Measurements from ENCODE around the gene FAM107B. TPM values are rescaled to one million over a fixed set of nuclear protein-coding genes. Genes with fewer than 3 reads are reported as not detected.
A peak's percentile ranks its signal among the peaks of the same experiment; 100 is the strongest.

FAM107B gene
- total and polyA plus RNA-seq, 2 of the 4 experiments (the other 2 are of a cell fraction), result 26.4 to 27.1 TPM

DNA sequence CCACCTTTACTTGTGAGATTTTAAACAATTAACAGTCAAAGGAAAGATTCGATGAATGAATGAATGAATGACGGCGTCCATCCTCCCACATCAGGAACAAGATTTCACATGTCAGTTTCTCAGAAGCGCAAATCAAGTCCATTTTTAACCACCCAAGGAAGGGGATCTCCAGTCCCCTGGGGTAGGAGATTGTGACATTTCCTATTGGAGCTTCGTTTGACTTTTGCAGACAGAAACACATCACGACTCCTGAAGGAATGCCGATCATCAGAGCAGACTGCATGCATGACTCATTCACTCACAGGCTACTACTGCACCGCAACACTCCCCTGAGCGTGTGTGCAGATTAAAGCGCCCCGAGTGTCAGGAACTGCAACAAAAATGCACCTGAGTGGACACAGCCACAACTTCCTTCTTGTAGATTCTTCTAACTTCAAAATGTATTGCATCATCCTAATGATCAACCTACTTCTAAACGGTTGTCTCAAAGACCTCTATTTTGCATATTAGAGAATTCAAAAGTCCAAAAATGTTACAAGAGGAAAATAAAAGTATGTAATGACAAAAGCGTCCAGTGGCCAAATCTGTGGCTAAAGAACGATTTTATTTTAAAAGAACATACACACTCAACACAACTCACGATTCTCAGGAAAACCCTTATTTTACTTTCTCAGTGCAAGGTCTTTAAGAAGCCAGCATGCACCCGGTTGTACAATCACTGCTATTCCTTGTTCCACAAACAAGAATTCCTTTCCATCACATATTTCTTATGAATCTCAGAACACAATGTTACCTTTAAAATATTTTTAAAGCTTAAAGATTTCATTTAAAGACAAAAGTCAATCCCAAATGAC is 172.6 kb downstream of the FAM107B start:
- Histone ChIP-seq H2BK20ac (ENCODE audit: low read depth, low read length) (peak overlapping the region; percentile 57; the same call in 1 of the 2 replicates), H3K9me3 (ENCODE audit: control insufficient read depth, insufficient read depth, low read length) (no peaks in the 10 kb centered on the region), H3K27me3 (ENCODE audit: control insufficient read depth, insufficient read depth, low read length) (no peaks in the 10 kb centered on the region), H3K4me1 (ENCODE audit: control insufficient read depth, insufficient read depth, low read length) (peaks cover 11% of the 10 kb centered on the region), H3K56ac (ENCODE audit: extremely low read depth, insufficient read depth, low read length) (peak overlapping the region; percentile 46; the same call in 1 of the 2 replicates), H4K8ac (ENCODE audit: low read depth in 2 of 2, low read length in 2 of 2) (no peak overlapping the region), H2BK120ac (ENCODE audit: low read depth, low read length) (0 out of 2 replicates have a peak overlapping the region, but pooled peaks have one; percentile 10), H3K27ac (ENCODE audit: insufficient read depth, low read length) (no peak overlapping the region), H2BK15ac (ENCODE audit: low read depth, low read length) (no peak overlapping the region), H4K5ac (ENCODE audit: low read depth, low read length) (no peak overlapping the region), H3K9me1 (ENCODE audit: insufficient read depth, low read length) (peaks cover 38% of the 10 kb centered on the region), H4K20me1 (ENCODE audit: insufficient read depth, low read length) (peaks cover 62% of the 10 kb centered on the region), H3K9ac (ENCODE audit: low read depth, low read length) (peak overlapping the region; percentile 94; the same call in 1 of the 2 replicates), H3K4me3 (ENCODE audit: insufficient read depth, low read depth, low read length) (peak overlapping the region; percentile 99), H2AFZ (replicated peaks; ENCODE audit: low read length, poor library complexity) (no peak overlapping the region), H3K4me2 (ENCODE audit: low read depth, low read length) (peak overlapping the region; percentile 53), H2AK9ac (replicated peaks; ENCODE audit: low read depth, low read length, poor library complexity) (no peak overlapping the region), H3K14ac (replicated peaks; ENCODE audit: low read depth, low read length) (peak overlapping the region; percentile 65), H3K23ac (ENCODE audit: low read depth, low read length) (peak overlapping the region; percentile 87), H4K91ac (ENCODE audit: insufficient read depth, low read depth, low read length) (no peak overlapping the region), H2AK5ac (ENCODE audit: low read depth, low read length) (peak overlapping the region; percentile 16; the same call in 1 of the 2 replicates), H3K79me1 (ENCODE audit: low read depth in 1 of 2, low read length in 2 of 2) (peaks cover 4 to 71% of the 10 kb centered on the region in 2 experiments; a peak in 2 of 4 replicates), H2BK5ac (ENCODE audit: low read depth, low read length, poor library complexity, severe bottlenecking) (peak overlapping the region; percentile 56), H3K18ac (ENCODE audit: low read depth, low read length) (no peak overlapping the region), H3K36me3 (ENCODE audit: control insufficient read depth, insufficient read depth, low read length) (peaks cover 33% of the 10 kb centered on the region), H3K4ac (ENCODE audit: low read depth, low read length) (peak overlapping the region; percentile 59)
- POLR2A ChIA-PET (ENCODE audit: unreplicated experiment), result no interaction called here
- peak; percentile 84 for DNase-seq
- dilution Hi-C loops (cut with HindIII; ENCODE audit: low sequenced_read_pairs, unreplicated experiment) (no loop called here), in situ Hi-C loops (cut with MboI; ENCODE audit: low sequenced_read_pairs) (no loop called here), intact Hi-C loops (cut with micrococcal nuclease) (loop anchor here (2.0 to 5.0 kb wide), 4 partner anchors 13 to 235 kb away; partner anchors contain the start of genes CDNF, HSPA14 and MSANTD7)
- WGBS, 2 experiments (ENCODE audit: extremely low coverage in 2 of 2, insufficient read length in 1 of 2), result 60% methylated on average over 2 of the region's 16 CpGs; no CpG with 5 or more reads in 1 of the 2 experiments
- CTCF ChIA-PET, result no interaction called here
- TSS peak; percentile 30 for BruUV-seq (replicated peaks)
- 0 out of 2 replicates have a peak, but pooled peaks have one; percentile 6 for ATAC-seq (ENCODE audit: low read depth)
- TF ChIP-seq SMC3 (IDR thresholded peaks at IDR 0.05; ENCODE audit: low read depth, low read length) (0 out of 2 replicates have a peak, but pooled peaks have one; percentile 3), POLR2A (IDR thresholded peaks at IDR 0.05; ENCODE audit: low read depth, low read length) (peak; percentile 53), RFX5 (IDR thresholded peaks at IDR 0.05; ENCODE audit: low read depth, low read length) (no peak), RCOR1 (IDR thresholded peaks at IDR 0.05; ENCODE audit: insufficient replicate concordance, low read length) (no peak), ELK1 (IDR thresholded peaks at IDR 0.05; ENCODE audit: borderline replicate concordance, low read depth, low read length) (no peak), MAZ (IDR thresholded peaks at IDR 0.05; ENCODE audit: borderline replicate concordance, low read depth, low read length) (no peak), RAD21 (IDR thresholded peaks at IDR 0.05; ENCODE audit: low read length) (no peak), MXI1 (IDR thresholded peaks at IDR 0.05; ENCODE audit: borderline replicate concordance, low read depth, low read length) (no peak), FOS (IDR thresholded peaks at IDR 0.05; ENCODE audit: low read depth, low read length) (peak; percentile 83), CHD1 (IDR thresholded peaks at IDR 0.05; ENCODE audit: low read depth, low read length) (0 out of 2 replicates have a peak, but pooled peaks have one; percentile 55), CTCF (conservative IDR thresholded peaks at IDR 0.05; ENCODE audit: low read depth, low read length) (no peak), BHLHE40 (IDR thresholded peaks at IDR 0.05; ENCODE audit: low read depth, low read length) (peak; percentile 69)
- TF ChIP-seq, protein P1, sequence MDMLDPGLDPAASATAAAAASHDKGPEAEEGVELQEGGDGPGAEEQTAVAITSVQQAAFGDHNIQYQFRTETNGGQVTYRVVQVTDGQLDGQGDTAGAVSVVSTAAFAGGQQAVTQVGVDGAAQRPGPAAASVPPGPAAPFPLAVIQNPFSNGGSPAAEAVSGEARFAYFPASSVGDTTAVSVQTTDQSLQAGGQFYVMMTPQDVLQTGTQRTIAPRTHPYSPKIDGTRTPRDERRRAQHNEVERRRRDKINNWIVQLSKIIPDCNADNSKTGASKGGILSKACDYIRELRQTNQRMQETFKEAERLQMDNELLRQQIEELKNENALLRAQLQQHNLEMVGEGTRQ (IDR thresholded peaks at IDR 0.05; ENCODE audit: low read depth, low read length), result no peak

Measured in IMR-90 (cell line).